ENCODE results near the gene SAE1.

DNA sequence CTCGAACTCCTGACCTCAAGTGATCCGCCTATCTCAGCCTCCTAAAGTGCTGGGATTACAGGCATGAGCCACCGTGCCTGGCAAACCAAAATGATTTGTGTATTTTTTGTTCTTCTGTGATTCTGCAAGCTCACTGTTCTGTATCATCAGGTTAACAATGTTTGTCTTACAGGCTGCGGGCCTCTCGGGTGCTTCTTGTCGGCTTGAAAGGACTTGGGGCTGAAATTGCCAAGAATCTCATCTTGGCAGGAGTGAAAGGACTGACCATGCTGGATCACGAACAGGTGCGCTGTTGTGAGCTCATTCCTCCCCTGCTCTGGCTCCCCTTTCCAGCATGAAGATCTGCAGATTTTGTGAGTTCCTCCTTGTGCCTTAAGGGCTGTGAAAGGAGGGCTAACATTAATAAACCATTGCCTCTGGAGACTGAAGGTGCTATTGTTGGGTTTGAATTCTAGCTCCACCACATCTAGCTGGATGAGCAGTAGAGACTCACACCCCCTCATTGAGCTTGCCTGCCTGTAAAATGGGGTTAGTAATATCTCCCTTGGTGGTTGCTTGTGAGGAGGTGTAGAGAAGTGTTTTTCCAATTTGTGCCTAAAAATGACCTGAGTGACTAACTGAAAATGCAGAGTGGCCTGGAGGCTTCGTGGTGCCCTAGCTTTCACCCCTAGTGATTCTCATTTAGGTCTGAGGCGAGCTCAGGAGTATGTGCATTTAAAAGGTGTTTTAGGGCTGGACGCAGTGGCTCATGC, 12.9 kb downstream of the SAE1 start:
- TF ChIP-seq, protein P1, sequence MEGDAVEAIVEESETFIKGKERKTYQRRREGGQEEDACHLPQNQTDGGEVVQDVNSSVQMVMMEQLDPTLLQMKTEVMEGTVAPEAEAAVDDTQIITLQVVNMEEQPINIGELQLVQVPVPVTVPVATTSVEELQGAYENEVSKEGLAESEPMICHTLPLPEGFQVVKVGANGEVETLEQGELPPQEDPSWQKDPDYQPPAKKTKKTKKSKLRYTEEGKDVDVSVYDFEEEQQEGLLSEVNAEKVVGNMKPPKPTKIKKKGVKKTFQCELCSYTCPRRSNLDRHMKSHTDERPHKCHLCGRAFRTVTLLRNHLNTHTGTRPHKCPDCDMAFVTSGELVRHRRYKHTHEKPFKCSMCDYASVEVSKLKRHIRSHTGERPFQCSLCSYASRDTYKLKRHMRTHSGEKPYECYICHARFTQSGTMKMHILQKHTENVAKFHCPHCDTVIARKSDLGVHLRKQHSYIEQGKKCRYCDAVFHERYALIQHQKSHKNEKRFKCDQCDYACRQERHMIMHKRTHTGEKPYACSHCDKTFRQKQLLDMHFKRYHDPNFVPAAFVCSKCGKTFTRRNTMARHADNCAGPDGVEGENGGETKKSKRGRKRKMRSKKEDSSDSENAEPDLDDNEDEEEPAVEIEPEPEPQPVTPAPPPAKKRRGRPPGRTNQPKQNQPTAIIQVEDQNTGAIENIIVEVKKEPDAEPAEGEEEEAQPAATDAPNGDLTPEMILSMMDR (IDR thresholded peaks at IDR 0.05) = no peak
- TF ChIP-seq POLR2A (IDR thresholded peaks at IDR 0.05) = no peak
